Loucy (cell line): ENCODE measurements around the gene S100A14.

ENCODE experiments used
- H2AFZ ChIP-seq: fragments of 200-600 bp; sonication (generic); 2 replicates; pipeline ENCODE4 v1.6.0; 2016; ENCODE audit warnings: antibody characterized with exemption, mild to moderate bottlenecking, low read length, moderate library complexity
- H3F3A ChIP-seq: fragments of 200-600 bp; 2 replicates; pipeline ENCODE4 v1.6.0; 2016; ENCODE audit warnings: antibody characterized with exemption, low read depth, mild to moderate bottlenecking
- H3K27me3 ChIP-seq: fragments of 200-600 bp; sonication (generic); 2 replicates; pipeline ENCODE4 v1.6.1; 2014; ENCODE audit warnings: low read length, mild to moderate bottlenecking; ENCODE audit not compliant: insufficient read depth, poor library complexity, severe bottlenecking
- H3K36me3 ChIP-seq: fragments of 200-600 bp; sonication (generic); 2 replicates; pipeline ENCODE4 v1.6.1; 2016; ENCODE audit warnings: low read length; ENCODE audit not compliant: insufficient read depth
- H3K4me1 ChIP-seq: fragments of 200-600 bp; sonication (generic); 2 replicates; pipeline ENCODE4 v1.5.1; 2014; ENCODE audit warnings: low read length, mild to moderate bottlenecking; ENCODE audit not compliant: insufficient read depth, poor library complexity, severe bottlenecking
- H3K4me2 ChIP-seq: fragments of 200-600 bp; sonication (generic); 2 replicates; pipeline ENCODE4 v1.6.0; 2014; ENCODE audit warnings: antibody characterized with exemption, low read length, low read depth, mild to moderate bottlenecking; ENCODE audit not compliant: poor library complexity, severe bottlenecking
- H3K4me3 ChIP-seq: fragments of 200-600 bp; sonication (generic); 2 replicates; pipeline ENCODE4 v1.5.1; 2014; ENCODE audit warnings: low read length, mild to moderate bottlenecking, mixed read lengths; ENCODE audit not compliant: poor library complexity, severe bottlenecking
- H3K79me2 ChIP-seq: fragments of 200-600 bp; sonication (generic); 2 replicates; pipeline ENCODE4 v1.6.1; 2014; ENCODE audit warnings: low read length; ENCODE audit not compliant: insufficient read depth
- H3K9ac ChIP-seq: fragments of 200-600 bp; sonication (generic); 2 replicates; pipeline ENCODE4 v1.6.0; 2014; ENCODE audit warnings: mild to moderate bottlenecking, low read depth, low read length, moderate library complexity; ENCODE audit not compliant: poor library complexity, severe bottlenecking
- H3K9me2 ChIP-seq: fragments of 200-600 bp; sonication (generic); replicated peaks from 2 replicates; pipeline ENCODE4 v1.6.1; 2016; ENCODE audit warnings: low read depth, low read length, mixed read lengths
- H3K9me3 ChIP-seq: fragments of 200-600 bp; sonication (generic); 2 replicates; pipeline ENCODE4 v1.6.1; 2014; ENCODE audit warnings: mild to moderate bottlenecking, antibody characterized with exemption, low read length, low read depth; ENCODE audit not compliant: insufficient read depth
- H4K20me1 ChIP-seq: fragments of 200-600 bp; sonication (generic); 2 replicates; pipeline ENCODE4 v1.6.0; 2014; ENCODE audit warnings: antibody characterized with exemption, low read length, mild to moderate bottlenecking; ENCODE audit not compliant: insufficient read depth, poor library complexity, severe bottlenecking
- CTCF ChIP-seq: fragments of 200-600 bp; sonication (generic); conservative IDR thresholded peaks from 2 replicates; pipeline ENCODE4 v1.5.1; 2014; ENCODE audit warnings: mild to moderate bottlenecking, antibody characterized with exemption, low read length
- EZH2phosphoT487 ChIP-seq: fragments of 200-600 bp; IDR thresholded peaks from 2 replicates; pipeline ENCODE4 v1.6.1; 2018; ENCODE audit warnings: antibody characterized with exemption, mild to moderate bottlenecking, moderate library complexity, borderline replicate concordance

Gene S100A14

DNA sequence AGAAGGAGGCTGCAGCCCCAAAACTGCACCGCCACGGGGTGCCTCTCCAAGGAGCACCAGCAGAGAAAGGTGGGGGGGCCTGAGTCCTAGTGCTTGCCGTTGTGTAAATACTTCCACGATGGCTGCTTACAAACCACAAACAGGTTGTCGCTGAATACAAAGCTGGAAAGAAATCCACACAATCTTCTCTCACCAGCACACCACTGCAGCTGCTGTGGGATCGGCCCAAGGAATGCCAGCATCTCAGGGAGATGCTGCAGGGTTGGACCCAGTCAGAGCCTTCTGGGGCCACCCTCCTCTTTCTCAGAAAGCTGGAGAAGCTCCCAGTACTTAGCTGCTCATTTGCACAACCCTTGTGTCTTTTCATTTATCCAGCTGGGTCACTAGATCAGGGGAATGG is 3.0 kb upstream of the S100A14 start:
- Histone ChIP-seq H3K79me2 (no peaks in the 10 kb centered on the region), H3K9ac (no peak overlapping the region), H3K4me1 (peaks cover 4% of the 10 kb centered on the region), H3K4me2 (no peak overlapping the region), H3K9me3 (no peaks in the 10 kb centered on the region), H2AFZ (no peak overlapping the region), H3F3A (no peaks in the 10 kb centered on the region), H3K9me2 (no peaks in the 10 kb centered on the region), H3K4me3 (no peak overlapping the region), H3K36me3 (no peaks in the 10 kb centered on the region), H4K20me1 (no peaks in the 10 kb centered on the region), H3K27me3 (no peaks in the 10 kb centered on the region)
- TF ChIP-seq EZH2phosphoT487: no peak
- TF ChIP-seq CTCF: no peak

- H3K4me1 ChIP-seq: peaks cover 4% of the 10 kb centered on the region
- H3K27me3 ChIP-seq: no peaks in the 10 kb centered on the region
- H3K4me3 ChIP-seq: no peak overlapping the region
- H4K20me1 ChIP-seq: no peaks in the 10 kb centered on the region
- H3K9me3 ChIP-seq: no peaks in the 10 kb centered on the region
- no peaks in the 10 kb centered on the region for H3F3A ChIP-seq
- H3K9ac ChIP-seq: peak overlapping the region; percentile 27
- no peaks in the 10 kb centered on the region for H3K9me2 ChIP-seq
- no peaks in the 10 kb centered on the region for H3K79me2 ChIP-seq
- H2AFZ ChIP-seq: peak overlapping the region; percentile 86
- H3K36me3 ChIP-seq: no peaks in the 10 kb centered on the region
- TF ChIP-seq CTCF (peak; percentile 87), EZH2phosphoT487 (no peak)
- H3K4me2 ChIP-seq: no peak overlapping the region
These were observed 1.5 kb upstream of the S100A14 start for GRCh38 chr1:153617663-153618062.

- Histone ChIP-seq H3K36me3 (no peaks in the 10 kb centered on the region), H4K20me1 (no peaks in the 10 kb centered on the region), H3K4me3 (no peak overlapping the region), H3K79me2 (no peaks in the 10 kb centered on the region), H3K4me2 (no peak overlapping the region), H3K9me3 (no peaks in the 10 kb centered on the region), H3K4me1 (peaks cover 4% of the 10 kb centered on the region), H3K27me3 (no peaks in the 10 kb centered on the region), H3K9me2 (no peaks in the 10 kb centered on the region), H3F3A (no peaks in the 10 kb centered on the region), H2AFZ (no peak overlapping the region), H3K9ac (no peak overlapping the region)
- TF ChIP-seq EZH2phosphoT487: no peak
These were observed 789 bp upstream of the S100A14 start for GRCh38 chr1:153616917-153617311.

GRCh38 chr1:153615406-153615805 is 719 bp downstream of the S100A14 start:
- Histone ChIP-seq H3K36me3 (no peaks in the 10 kb centered on the region), H3K4me1 (peaks cover 4% of the 10 kb centered on the region), H3K4me2 (no peak overlapping the region), H3K9me3 (no peaks in the 10 kb centered on the region), H4K20me1 (no peaks in the 10 kb centered on the region), H3K9me2 (no peaks in the 10 kb centered on the region), H3K9ac (no peak overlapping the region), H3K79me2 (no peaks in the 10 kb centered on the region), H3K4me3 (no peak overlapping the region), H2AFZ (no peak overlapping the region), H3K27me3 (no peaks in the 10 kb centered on the region), H3F3A (no peaks in the 10 kb centered on the region)
- TF ChIP-seq EZH2phosphoT487 (no peak), CTCF (no peak)
